GM21526 (cell line): ENCODE data around the gene MEGF9.
"Not testable (repeated sequence)": the region's sequence is repeated elsewhere in the genome, so short reads cannot be mapped to it uniquely, and the experiment has no call there.

ENCODE experiments used
- ATAC-seq: cut with Tn5 transposase; IDR thresholded peaks from one replicate; pipeline ENCODE4 v1.9.1; 2021; ENCODE audit warnings: moderate library complexity; ENCODE audit not compliant: unreplicated experiment, low FRiP score

The MEGF9 gene

DNA sequence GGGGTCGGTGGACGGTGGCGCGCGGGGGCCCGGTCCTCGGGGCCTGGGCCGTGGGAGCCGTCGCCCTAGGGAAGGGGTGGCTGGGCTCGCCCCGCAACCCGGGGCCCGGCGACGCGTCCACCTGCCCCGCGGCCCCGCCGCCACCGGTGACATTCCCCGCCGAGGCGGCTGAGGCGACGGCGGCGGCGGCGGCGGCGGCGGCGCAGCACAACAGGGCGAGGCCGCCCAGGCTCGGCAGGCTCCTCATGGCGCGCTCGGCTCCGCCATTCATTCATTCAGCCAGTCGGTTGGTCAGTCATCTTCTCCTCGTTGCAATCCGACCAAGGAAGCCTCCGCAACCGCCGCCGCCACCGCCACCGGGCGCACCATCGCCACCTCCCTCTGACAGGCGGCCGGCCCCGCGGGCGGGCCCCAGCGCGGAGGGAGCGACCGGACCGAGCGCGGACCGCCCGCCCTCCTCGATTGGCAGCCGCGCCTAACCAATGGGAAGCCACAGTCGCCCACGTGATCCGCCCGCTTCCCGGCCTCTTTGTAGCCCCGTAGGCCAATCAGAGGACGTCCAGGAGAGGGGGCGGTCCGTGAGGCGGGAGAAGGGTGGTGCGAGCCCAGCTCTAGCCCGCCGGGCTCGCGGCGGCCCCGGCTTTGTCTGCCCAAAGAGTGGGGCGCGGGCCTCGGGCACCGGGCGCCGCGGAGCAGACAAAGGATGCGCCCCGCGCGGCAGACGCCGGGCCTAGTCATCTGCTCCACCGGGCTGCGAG is at the start of gene MEGF9:
MEGF9 (minus strand) TSS at position 383 of the 758 bp plus-strand sequence; CDS start at position 271, 112 bp downstream.
- peak; percentile 88 for ATAC-seq

DNA sequence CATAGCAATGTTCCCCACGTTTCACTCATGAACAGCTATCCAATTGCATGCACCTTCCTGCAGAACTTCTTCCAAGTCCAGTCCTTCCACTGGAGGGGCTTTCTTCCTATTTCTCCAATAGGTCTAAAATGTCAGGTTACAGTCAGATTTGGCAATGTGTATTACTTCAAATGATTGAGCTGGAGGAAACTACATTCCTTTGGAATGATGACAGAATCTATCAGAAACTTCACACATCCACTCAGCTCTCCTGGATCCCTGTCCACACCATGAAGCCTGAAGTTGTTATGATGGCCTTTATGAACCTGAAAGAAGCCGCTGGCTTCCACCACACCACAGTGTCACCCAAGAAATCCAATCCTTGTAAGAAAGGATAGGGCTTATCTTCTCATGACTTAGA is 46.7 kb upstream of the MEGF9 start:
- no peak for ATAC-seq

- ATAC-seq = no peak
These were observed 45.6 kb upstream of the MEGF9 start for GRCh38 chr9:120759755-120760400.

GRCh38 chr9:120758544-120758943 is 44.3 kb upstream of the MEGF9 start:
- ATAC-seq = no peak

GRCh38 chr9:120757026-120757913 is 43.0 kb upstream of the MEGF9 start:
- ATAC-seq = no peak

- ATAC-seq = no peak
These were observed 42.3 kb upstream of the MEGF9 start for GRCh38 chr9:120756531-120756930.

DNA sequence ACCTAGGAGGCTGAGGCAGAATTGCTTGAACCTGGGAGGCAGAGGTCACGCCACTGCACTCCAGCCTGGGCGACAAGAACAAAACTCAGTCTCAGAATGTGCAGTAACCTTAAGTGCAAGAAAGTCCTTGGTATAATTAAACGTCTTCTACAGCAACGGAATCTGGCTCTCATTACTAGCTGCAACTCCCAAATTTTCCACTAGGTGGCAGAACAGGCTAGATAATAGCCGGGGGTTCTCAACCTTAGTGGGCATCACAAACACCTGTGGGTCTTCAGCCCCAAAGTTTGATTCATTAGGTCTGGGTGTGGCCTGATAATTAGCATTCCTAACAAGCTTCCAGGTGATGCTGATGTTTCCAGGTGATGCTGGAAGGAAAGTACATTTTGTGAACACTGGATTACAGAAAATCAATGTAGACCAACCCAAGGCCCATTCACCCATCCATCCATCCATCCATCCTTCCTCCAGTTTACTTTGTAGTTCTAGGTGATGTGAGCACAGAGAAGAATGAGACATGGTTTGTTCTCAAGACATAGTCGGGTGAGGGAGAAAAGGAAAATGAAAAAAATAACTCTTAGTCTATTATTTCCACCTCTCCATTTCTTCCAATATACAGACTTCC is 41.7 kb upstream of the MEGF9 start:
- ATAC-seq = no peak

GRCh38 chr9:120755044-120755443 is 40.8 kb upstream of the MEGF9 start:
- no peak for ATAC-seq

DNA sequence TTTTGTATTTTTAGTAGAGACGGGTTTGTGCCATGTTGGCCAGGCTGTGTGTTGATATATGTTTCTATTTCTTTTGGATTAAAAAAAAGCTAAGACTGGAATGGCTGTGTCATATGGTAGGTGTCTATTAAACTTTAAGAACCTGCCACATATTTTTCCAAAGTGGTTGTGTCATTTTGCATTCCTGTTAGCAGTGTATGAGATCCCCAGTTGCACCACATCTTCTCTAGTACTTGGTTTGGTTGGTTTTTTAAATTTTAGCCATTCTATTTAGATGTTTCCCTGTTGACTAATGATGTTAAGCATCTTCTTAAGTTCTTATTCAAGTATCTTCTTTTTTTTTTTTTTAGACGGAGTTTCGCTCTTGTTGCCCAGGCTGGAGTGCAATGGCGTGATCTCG is 36.2 kb upstream of the MEGF9 start:
- ATAC-seq = no peak

DNA sequence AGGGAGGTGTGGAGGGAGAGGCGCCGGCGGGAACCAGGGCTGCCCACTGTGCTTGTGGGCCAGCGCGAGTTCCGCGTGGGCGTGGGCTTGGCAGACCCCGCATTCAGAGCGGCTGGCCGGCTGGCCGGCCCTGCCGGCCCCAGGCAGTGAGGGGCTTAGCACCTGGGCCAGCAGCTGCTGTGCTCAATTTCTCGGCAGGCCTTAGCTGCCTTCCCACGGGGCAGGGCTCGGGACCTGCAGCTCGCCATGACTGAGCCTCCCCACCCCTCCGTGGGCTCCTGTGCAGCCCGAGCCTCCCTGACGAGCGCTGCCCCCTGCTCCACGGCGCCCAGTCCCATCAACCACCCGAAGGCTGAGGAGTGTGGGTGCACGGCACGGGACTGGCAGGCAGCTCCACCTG is 32.1 kb upstream of the MEGF9 start:
- ATAC-seq = not testable (repeated sequence)

GRCh38 chr9:120745278-120745677 is 31.0 kb upstream of the MEGF9 start:
- ATAC-seq = no peak

DNA sequence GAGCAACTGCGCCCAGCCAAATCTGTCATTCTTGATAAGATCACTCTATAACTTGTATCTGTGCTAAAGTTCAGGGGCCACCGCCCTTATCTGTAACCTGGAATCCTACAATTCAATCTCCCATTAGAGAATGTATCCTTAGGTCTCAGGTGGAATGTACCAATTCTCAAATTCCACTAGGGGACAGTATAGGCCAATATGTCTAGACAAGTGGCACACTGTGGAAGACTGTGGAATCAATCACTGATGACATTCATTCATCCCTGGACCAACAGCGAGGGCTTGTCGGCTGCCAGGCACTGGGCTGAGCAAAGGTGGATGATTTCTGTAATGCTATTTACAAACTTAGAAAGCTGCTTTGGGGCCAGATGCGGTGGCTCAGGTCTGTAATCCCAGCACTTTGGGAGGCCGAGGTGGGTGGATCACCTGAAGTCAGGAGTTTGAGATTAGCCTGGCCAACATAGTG is 28.7 kb upstream of the MEGF9 start:
- ATAC-seq = no peak

GRCh38 chr9:120741701-120742100 is 27.4 kb upstream of the MEGF9 start:
- no peak for ATAC-seq

GRCh38 chr9:120741191-120741590 is 26.9 kb upstream of the MEGF9 start:
- no peak for ATAC-seq

DNA sequence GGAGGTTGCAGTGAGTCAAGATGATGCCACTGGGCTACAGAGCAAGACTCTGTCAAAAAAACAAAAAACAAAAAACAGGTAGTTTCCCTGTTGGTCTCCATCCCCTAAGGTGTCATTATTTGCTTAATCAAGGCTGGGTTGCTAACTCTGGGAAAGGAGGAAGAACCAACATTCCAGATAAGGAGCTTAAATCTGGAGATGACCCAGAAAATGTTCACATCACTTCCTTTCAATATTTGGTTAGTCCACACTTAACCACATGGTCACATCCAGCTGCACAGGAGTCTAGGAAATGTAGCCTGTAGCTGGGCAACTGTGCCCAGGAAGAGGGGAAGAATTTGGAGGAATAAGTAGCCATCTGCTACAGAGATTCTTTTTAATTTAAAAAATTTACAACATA is 25.9 kb upstream of the MEGF9 start:
- no peak for ATAC-seq

DNA sequence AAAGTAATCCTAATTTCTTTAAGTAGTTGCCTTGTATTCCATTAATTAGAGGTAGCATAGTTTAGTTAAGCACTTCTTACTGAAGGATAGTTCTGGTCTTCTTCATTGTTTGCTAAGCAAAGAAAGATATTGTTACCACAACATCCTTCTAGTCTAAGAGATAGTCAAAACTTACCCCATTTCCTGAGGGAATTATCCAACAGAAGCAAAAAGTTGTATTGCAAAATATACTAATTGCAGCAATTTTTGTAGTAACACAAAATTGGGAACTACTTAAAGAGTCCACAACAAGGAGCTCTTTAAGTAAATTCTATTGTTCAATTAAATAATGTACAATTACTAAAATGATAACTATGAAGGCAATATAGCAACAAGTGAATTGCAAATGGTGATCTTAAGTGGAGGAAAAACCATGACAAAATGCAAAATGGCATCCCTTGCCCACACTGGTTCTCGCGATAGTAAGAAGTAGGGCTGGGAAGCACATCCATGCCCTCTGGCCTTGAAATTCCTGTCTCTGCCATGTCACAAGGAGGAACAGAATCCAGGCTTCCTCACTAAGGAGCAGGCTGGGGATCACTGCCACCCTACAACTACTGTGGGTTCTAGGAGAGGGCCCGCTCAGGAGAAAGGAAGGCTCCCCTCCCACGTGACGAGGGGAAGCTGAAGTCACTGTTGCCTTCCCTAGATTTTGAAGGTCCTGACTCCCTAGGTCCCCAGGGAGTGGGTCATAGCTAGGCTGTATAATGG is 23.3 kb upstream of the MEGF9 start:
- no peak for ATAC-seq

DNA sequence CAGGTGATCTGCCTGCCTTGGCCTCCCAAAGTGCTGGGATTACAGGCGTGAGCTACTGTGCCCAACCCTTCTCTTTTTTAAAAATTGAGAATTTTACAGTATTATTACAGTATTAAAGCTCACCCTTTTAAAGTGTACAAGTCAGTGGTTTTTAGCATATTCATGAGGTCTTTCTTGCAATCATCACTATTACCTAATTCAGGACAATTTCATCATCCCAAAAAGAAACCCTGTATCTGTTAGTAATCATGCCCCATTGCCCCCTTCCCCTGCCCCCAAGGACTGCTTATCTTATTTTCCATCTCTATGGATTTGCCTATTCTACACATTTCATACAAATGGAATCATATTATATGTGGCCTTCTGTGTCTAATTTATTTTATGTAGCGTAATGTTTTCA is 22.6 kb upstream of the MEGF9 start:
- no peak for ATAC-seq

DNA sequence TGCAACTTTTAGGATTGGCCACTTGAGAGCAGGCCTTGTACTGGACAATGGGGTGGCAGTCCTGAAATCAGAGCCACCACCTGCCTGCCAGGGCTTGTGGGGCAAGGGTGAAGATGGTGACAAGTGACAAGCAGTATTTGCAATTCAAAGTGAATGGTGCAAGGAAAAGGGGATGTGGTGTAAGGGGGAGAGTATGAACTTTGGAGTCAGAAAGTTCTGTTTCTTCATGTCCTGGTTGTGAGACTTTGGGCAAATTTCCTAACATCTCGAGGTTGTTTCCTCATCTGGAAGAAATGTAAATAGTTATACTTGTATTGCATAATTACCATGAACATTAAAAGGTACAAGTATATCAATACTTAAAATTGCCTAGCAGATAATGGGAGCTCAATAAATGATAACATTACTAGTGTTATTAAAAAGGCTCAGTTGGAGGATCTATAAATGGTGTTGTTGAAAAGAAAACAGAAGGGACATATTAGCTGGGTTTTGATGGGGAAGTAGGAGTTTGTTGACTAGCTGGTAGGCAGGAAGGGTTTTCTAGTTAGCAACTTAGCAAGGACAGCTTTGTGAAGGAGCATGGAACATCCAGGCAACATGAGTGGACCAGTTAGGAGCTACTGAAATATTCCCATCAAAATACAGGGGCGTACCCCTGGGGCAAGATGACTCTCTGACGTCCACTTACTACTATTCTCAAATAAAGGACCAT is 21.3 kb upstream of the MEGF9 start:
- ATAC-seq = no peak
